H9 (cell line): ENCODE measurements around the gene CTIF. TPM values are rescaled to one million over a fixed set of nuclear protein-coding genes. Genes with fewer than 3 reads are reported as not detected.

Experiments
- DNase-seq: peaks from one replicate; pipeline ENCODE4 v3.0.0-alpha.2; 2017
- H2AFZ ChIP-seq: one replicate; pipeline ENCODE4 v1.6.1; 2013; ENCODE audit warnings: mild to moderate bottlenecking, low read length, control low read depth, moderate library complexity
- H2AK5ac ChIP-seq: 2 replicates; pipeline ENCODE4 v1.6.1; 2013; ENCODE audit warnings: low read length, control low read depth, mixed read lengths; ENCODE audit not compliant: insufficient read length
- H2BK120ac ChIP-seq: one replicate; pipeline ENCODE4 v1.6.1; 2013; ENCODE audit warnings: low read depth, mild to moderate bottlenecking, low read length, control low read depth, inconsistent platforms; ENCODE audit not compliant: poor library complexity, severe bottlenecking
- H2BK12ac ChIP-seq: 2 replicates; pipeline ENCODE4 v1.6.1; 2013; ENCODE audit warnings: low read length, control low read depth, mixed read lengths, low read depth; ENCODE audit not compliant: insufficient read length
- H2BK15ac ChIP-seq: 2 replicates; pipeline ENCODE4 v1.6.1; 2013; ENCODE audit warnings: low read depth, low read length, control low read depth
- H2BK20ac ChIP-seq: one replicate; pipeline ENCODE4 v1.6.1; 2013; ENCODE audit warnings: low read depth, mild to moderate bottlenecking, low read length, control low read depth, inconsistent platforms; ENCODE audit not compliant: poor library complexity, severe bottlenecking
- H2BK5ac ChIP-seq: 2 replicates; pipeline ENCODE4 v1.6.1; 2013; ENCODE audit warnings: low read length, control low read depth, mixed read lengths; ENCODE audit not compliant: insufficient read length
- H3K14ac ChIP-seq: 2 replicates; pipeline ENCODE4 v1.6.1; 2013; ENCODE audit warnings: low read length, control low read depth; ENCODE audit not compliant: insufficient read depth
- H3K18ac ChIP-seq: 2 replicates; pipeline ENCODE4 v1.6.1; 2013; ENCODE audit warnings: low read depth, mild to moderate bottlenecking, mixed read lengths, low read length, control low read depth; ENCODE audit not compliant: insufficient read length
- H3K23ac ChIP-seq: 2 replicates; pipeline ENCODE4 v1.6.1; 2013; ENCODE audit warnings: low read length, control low read depth, mixed read lengths, low read depth; ENCODE audit not compliant: insufficient read length
- H3K23me2 ChIP-seq: 2 replicates; pipeline ENCODE4 v1.6.1; 2013; ENCODE audit warnings: low read depth, mild to moderate bottlenecking, mixed read lengths, low read length, control low read depth; ENCODE audit not compliant: insufficient read length, poor library complexity, severe bottlenecking
- H3K27ac ChIP-seq: 2 replicates; pipeline ENCODE4 v1.5.1; 2013; ENCODE audit warnings: low read length, control low read depth, mixed read lengths, low read depth; ENCODE audit not compliant: insufficient read length
- H3K27me3 ChIP-seq: 2 replicates; pipeline ENCODE4 v1.6.1; 2013; ENCODE audit warnings: low read length, control low read depth, inconsistent platforms; ENCODE audit not compliant: insufficient read depth
- H3K4ac ChIP-seq: 2 replicates; pipeline ENCODE4 v1.6.1; 2013; ENCODE audit warnings: low read depth, mild to moderate bottlenecking, control low read depth, inconsistent platforms, low read length, moderate library complexity
- H3K4me1 ChIP-seq: 2 replicates; pipeline ENCODE4 v1.6.1; 2013; ENCODE audit warnings: low read length, control low read depth, inconsistent platforms; ENCODE audit not compliant: insufficient read depth
- H3K4me2 ChIP-seq: 2 replicates; pipeline ENCODE4 v1.6.1; 2013; ENCODE audit warnings: low read length, control low read depth, mixed read lengths; ENCODE audit not compliant: insufficient read length, insufficient read depth
- H3K56ac ChIP-seq: 2 replicates; pipeline ENCODE4 v1.6.1; 2013; ENCODE audit warnings: low read depth, mild to moderate bottlenecking, mixed read lengths, low read length, control low read depth; ENCODE audit not compliant: insufficient read length
- H3K79me1 ChIP-seq: 2 replicates; pipeline ENCODE4 v1.6.1; 2013; ENCODE audit warnings: low read depth, mild to moderate bottlenecking, moderate library complexity, low read length, control low read depth, inconsistent platforms; ENCODE audit not compliant: insufficient read depth, poor library complexity, severe bottlenecking
- H3K79me2 ChIP-seq: 2 replicates; pipeline ENCODE4 v1.6.1; 2013; ENCODE audit warnings: low read length, control low read depth, inconsistent platforms; ENCODE audit not compliant: insufficient read depth
- H3K9ac ChIP-seq: 2 replicates; pipeline ENCODE4 v1.6.1; 2013; ENCODE audit warnings: low read length, control low read depth, mixed read lengths; ENCODE audit not compliant: insufficient read length; ENCODE audit errors: extremely low read depth
- H3K9me3 ChIP-seq: one replicate; pipeline ENCODE4 v1.6.1; 2013; ENCODE audit warnings: low read depth, low read length, inconsistent platforms; ENCODE audit not compliant: control insufficient read depth
- H3T11ph ChIP-seq: one replicate; pipeline ENCODE4 v1.6.1; 2013; ENCODE audit warnings: mild to moderate bottlenecking, low read length, control low read depth, inconsistent platforms
- H4K20me1 ChIP-seq: one replicate; pipeline ENCODE4 v1.6.1; 2013; ENCODE audit not compliant: control insufficient read depth, insufficient read length, insufficient read depth
- H4K5ac ChIP-seq: 2 replicates; pipeline ENCODE4 v1.6.1; 2013; ENCODE audit warnings: low read depth, mild to moderate bottlenecking, mixed read lengths, low read length, control low read depth; ENCODE audit not compliant: insufficient read length
- H4K8ac ChIP-seq: replicated peaks from 2 replicates; pipeline ENCODE4 v1.6.1; 2013; ENCODE audit warnings: low read length, control low read depth, mixed read lengths, low read depth; ENCODE audit not compliant: insufficient read length
- H4K91ac ChIP-seq: 2 replicates; pipeline ENCODE4 v1.6.1; 2013; ENCODE audit warnings: low read depth, mild to moderate bottlenecking, moderate library complexity, mixed read lengths, low read length, control low read depth; ENCODE audit not compliant: insufficient read length
- H3K27ac Mint-ChIP-seq, 3 experiments: 2 replicates in 2 of 3; 3 replicates in 1 of 3; pipeline ENCODE4 v1.8.0; 2020 to 2021; ENCODE audit warnings: mixed read lengths in 3 of 3, mild to moderate bottlenecking in 1 of 3, moderate library complexity in 1 of 3
- H3K27me3 Mint-ChIP-seq: 2 replicates; pipeline ENCODE4 v1.8.0; 2021; ENCODE audit warnings: low read depth, mild to moderate bottlenecking, moderate library complexity, mixed read lengths
- H3K36me3 Mint-ChIP-seq, 3 experiments: 2 replicates in 2 of 3; 3 replicates in 1 of 3; pipeline ENCODE4 v1.8.0; 2020 to 2021; ENCODE audit warnings: low read depth in 3 of 3, mixed read lengths in 3 of 3; ENCODE audit not compliant: insufficient read depth in 1 of 3
- H3K4me1 Mint-ChIP-seq, 2 experiments: 2 replicates each; pipeline ENCODE4 v1.8.0; 2020; ENCODE audit warnings: mixed read lengths in 2 of 2
- H3K4me3 Mint-ChIP-seq, 2 experiments: 2 replicates in 1 of 2; 3 replicates in 1 of 2; pipeline ENCODE4 v1.8.0; 2020 to 2021; ENCODE audit warnings: mild to moderate bottlenecking in 2 of 2, mixed read lengths in 2 of 2, moderate library complexity in 1 of 2
- H3K9me3 Mint-ChIP-seq, 2 experiments: 2 replicates in 1 of 2; 3 replicates in 1 of 2; pipeline ENCODE4 v1.8.0; 2020; ENCODE audit warnings: mild to moderate bottlenecking in 2 of 2, mixed read lengths in 2 of 2, moderate library complexity in 1 of 2
- WGBS: extraction: QIAGEN DNeasy Blood & Tissue Kit; methylation state at CpG from one replicate; pipeline ENCODE4 v1.1.7; 2013; ENCODE audit warnings: missing lambda C conversion rate, low lambda C conversion rate, mixed read lengths; ENCODE audit not compliant: insufficient read length; ENCODE audit errors: extremely low coverage; 5-methylcytosine and 5-hydroxymethylcytosine counted together
- total RNA-seq: library from RNA; stranded (reverse); gene quantifications from 2 replicates; pipeline ENCODE4 v1.2.1, GENCODE V29; 2021
- TF ChIP-seq, protein P1 (sequence below): fragments of 200-600 bp; sonication (generic); conservative IDR thresholded peaks from 3 replicates; pipeline ENCODE4 v1.8.0; 2021; ENCODE audit warnings: antibody characterized with exemption, mild to moderate bottlenecking

Gene CTIF
- total RNA-seq, 1 experiment from 2014 or later, result 15.8 TPM

DNA sequence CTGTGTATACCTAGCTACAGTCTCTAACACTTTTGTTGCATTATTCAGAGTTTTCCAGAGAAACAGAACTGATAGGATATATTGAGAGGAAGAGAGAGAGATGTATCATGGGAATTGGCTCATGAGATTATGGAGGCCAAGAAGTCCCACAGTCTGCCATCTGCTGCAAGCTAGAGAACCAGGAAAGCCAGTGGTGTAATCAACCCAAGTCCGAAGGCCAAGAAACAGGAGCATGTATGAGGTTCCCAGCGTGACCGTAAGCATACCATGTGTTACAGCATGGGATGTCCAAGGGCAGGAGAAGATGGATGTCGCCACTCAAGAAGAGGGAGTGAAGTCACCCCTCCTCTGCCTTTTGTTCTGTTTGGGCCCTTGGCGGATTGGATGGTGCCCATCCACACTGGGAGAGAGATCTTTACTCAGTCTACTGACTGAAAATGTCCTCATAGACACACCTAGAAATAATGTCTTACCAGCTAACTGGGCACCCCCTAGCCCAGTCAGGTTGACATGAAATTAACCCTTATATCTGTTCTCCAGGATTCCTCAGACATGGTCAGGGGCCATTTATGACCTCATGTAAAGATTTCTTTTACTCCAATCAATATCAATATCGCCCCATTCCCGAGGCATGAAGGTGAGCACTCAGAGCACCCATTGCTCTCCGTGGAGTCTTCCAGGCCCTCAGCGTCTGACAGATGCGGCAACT, 179.6 kb downstream of the CTIF start:
- H2BK120ac ChIP-seq, result no peak overlapping the region
- no peak for DNase-seq
- no peaks in the 10 kb centered on the region for H3K79me2 ChIP-seq
- Mint-ChIP-seq H3K36me3 (peaks cover 0 to 8% (median 3%) of the 10 kb centered on the region in 3 experiments; a peak in 4 of 7 replicates), H3K4me3 (no peak overlapping the region), H3K27ac (no peak overlapping the region; a peak in 1 of 7 replicates), H3K27me3 (peaks cover 2% of the 10 kb centered on the region; the same call in 1 of the 2 replicates), H3K9me3 (no peaks in the 10 kb centered on the region), H3K4me1 (peaks cover 11 to 15% of the 10 kb centered on the region in 2 experiments)
- H3K14ac ChIP-seq, result no peak overlapping the region
- H3K23ac ChIP-seq, result no peak overlapping the region
- H4K20me1 ChIP-seq, result no peaks in the 10 kb centered on the region
- H2BK12ac ChIP-seq, result no peak overlapping the region
- H2BK15ac ChIP-seq, result no peak overlapping the region
- H3K4me2 ChIP-seq, result no peak overlapping the region
- H3K56ac ChIP-seq, result no peak overlapping the region
- no peak overlapping the region for H3T11ph ChIP-seq
- no peak overlapping the region for H2BK5ac ChIP-seq
- H3K4ac ChIP-seq, result no peak overlapping the region
- H3K79me1 ChIP-seq, result no peaks in the 10 kb centered on the region
- H2AFZ ChIP-seq, result no peak overlapping the region
- no peak overlapping the region for H3K27ac ChIP-seq
- TF ChIP-seq, protein P1, sequence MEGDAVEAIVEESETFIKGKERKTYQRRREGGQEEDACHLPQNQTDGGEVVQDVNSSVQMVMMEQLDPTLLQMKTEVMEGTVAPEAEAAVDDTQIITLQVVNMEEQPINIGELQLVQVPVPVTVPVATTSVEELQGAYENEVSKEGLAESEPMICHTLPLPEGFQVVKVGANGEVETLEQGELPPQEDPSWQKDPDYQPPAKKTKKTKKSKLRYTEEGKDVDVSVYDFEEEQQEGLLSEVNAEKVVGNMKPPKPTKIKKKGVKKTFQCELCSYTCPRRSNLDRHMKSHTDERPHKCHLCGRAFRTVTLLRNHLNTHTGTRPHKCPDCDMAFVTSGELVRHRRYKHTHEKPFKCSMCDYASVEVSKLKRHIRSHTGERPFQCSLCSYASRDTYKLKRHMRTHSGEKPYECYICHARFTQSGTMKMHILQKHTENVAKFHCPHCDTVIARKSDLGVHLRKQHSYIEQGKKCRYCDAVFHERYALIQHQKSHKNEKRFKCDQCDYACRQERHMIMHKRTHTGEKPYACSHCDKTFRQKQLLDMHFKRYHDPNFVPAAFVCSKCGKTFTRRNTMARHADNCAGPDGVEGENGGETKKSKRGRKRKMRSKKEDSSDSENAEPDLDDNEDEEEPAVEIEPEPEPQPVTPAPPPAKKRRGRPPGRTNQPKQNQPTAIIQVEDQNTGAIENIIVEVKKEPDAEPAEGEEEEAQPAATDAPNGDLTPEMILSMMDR, result no peak
- H2BK20ac ChIP-seq, result no peak overlapping the region
- H4K5ac ChIP-seq, result no peak overlapping the region
- no peak overlapping the region for H2AK5ac ChIP-seq
- H3K27me3 ChIP-seq, result no peaks in the 10 kb centered on the region
- H3K9me3 ChIP-seq, result no peaks in the 10 kb centered on the region
- no peak overlapping the region for H4K91ac ChIP-seq
- no peaks in the 10 kb centered on the region for H3K4me1 ChIP-seq
- no peak overlapping the region for H3K18ac ChIP-seq
- H3K23me2 ChIP-seq, result peaks cover 3% of the 10 kb centered on the region
- no CpG with 5 or more reads among the region's 10 CpGs for WGBS
- no peak overlapping the region for H4K8ac ChIP-seq
- no peak overlapping the region for H3K9ac ChIP-seq
